ENCODE data around the gene ZNF830.
A peak's percentile ranks its signal among the peaks of the same experiment; 100 is the strongest.
"Not testable (repeated sequence)": the region's sequence is repeated elsewhere in the genome, so short reads cannot be mapped to it uniquely, and the experiment has no call there.

ZNF830 gene

GRCh38 chr17:34991606-34992005 is 30.3 kb downstream of the ZNF830 start:
- no peak for DNase-seq

- DNase-seq, result no peak
These were observed 31.7 kb downstream of the ZNF830 start for GRCh38 chr17:34993031-34993430.

- DNase-seq, result peak; percentile 47
These were observed 35.3 kb downstream of the ZNF830 start for GRCh38 chr17:34996422-34997285.

- no peak for DNase-seq
These were observed 36.1 kb downstream of the ZNF830 start for GRCh38 chr17:34997355-34997862.

GRCh38 chr17:34998205-34998604 is 36.9 kb downstream of the ZNF830 start:
- DNase-seq, result peak; percentile 67

GRCh38 chr17:34999456-34999855 is 38.1 kb downstream of the ZNF830 start:
- no peak for DNase-seq

- DNase-seq, result not testable (repeated sequence)
These were observed 39.6 kb downstream of the ZNF830 start for GRCh38 chr17:35000965-35001364.

GRCh38 chr17:35001549-35001948 is 40.2 kb downstream of the ZNF830 start:
- DNase-seq, result no peak

GRCh38 chr17:35002876-35003551 is 41.7 kb downstream of the ZNF830 start:
- DNase-seq, result no peak

- DNase-seq, result no peak
These were observed 42.4 kb downstream of the ZNF830 start for GRCh38 chr17:35003778-35004177.

- no peak for DNase-seq
These were observed 45.0 kb downstream of the ZNF830 start for GRCh38 chr17:35006345-35006744.

- no peak for DNase-seq
These were observed 45.6 kb downstream of the ZNF830 start for GRCh38 chr17:35006961-35007360.

- no peak for DNase-seq
These were observed 48.8 kb downstream of the ZNF830 start for GRCh38 chr17:35010093-35010492.

GRCh38 chr17:35011671-35012216 is 50.4 kb downstream of the ZNF830 start:
- no peak for DNase-seq

Data from inflammatory macrophage treated with lipopolysaccharide for 4 hours (primary cell).